DMS 273 treated with DMSO at 0.1 percent for 48 hours (cell line): ENCODE results near the gene WFDC1.

Experiments
- DNase-seq: peaks from one replicate; lab custom pipeline; 2025; lab: John Stamatoyannopoulos, UW

WFDC1 gene

DNA sequence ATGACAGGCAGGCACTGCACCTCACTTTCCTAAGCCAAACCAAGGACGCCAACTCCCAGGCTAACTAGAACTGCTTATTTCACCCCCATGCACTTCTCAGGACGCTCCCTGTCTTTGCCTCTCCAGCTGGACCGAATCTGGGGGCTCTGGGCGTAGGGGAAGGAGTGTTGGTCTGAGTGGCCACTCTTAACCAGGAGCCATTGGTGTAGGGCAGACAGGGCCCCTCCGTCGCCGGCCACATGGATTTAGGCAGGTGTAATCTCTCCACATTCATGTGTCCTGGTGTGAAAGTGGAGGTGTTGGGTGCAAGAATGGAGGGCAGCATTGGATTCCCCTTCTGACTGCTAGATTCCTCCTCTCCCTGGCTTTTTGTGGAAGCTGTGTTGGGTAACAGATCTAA is 83.4 kb downstream of the WFDC1 start:
- no peak for DNase-seq

DNA sequence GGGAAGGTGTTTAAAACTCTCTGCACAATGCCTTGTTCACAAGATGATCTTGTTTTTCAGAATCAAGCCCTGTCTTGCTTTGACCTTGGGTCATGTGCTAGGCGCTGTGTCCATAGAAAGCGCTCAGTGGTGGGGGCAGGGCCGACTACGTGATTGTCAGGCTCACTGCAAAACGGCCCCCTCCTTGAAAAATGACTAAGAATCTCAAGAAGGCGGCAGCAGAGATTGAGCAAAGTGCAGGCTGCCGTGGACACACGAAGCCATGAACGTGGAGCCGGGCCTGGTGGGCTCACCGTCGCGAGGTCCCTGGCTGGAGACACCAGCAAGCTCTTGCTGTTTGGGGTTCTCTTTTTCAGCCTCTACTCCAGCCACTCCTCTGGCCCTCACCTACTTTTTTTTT is 83.9 kb downstream of the WFDC1 start:
- no peak for DNase-seq

DNA sequence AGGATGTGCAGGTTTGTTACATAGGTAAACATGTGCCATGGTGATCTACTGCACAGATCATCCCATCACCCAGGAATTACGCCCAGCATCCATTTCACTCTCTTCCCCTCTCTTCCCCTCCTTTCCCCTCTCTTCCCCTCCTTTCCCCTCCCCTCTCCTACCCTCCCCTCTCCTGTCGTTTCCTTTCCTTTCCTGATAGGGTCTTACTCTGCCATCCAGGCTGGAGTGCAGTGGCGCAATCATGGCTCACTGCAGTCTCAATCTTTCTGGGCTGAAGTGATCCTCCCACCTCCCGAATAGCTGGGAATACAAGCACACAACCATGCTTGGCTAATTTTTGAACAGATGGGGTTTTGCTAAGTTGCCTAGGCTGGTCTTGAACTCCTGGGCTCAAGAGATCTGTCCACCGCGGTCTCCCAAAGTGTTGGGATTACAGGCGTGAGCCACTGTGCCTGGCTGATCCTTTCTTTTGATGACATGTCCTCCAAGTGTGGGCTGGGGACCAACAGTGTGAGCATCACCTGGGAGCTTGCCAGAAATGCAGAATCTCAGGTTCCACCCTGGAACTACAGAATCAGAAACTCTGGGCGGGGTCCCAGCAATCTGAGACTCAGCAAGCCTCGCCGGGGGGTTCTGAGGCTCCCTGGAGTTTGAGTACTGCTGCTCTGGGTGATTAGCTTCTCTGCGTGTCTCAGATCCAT is 84.5 kb downstream of the WFDC1 start:
- DNase-seq: no peak
